ENCODE measurements around the gene LNPK. TPM values are rescaled to one million over a fixed set of nuclear protein-coding genes. Genes with fewer than 3 reads are reported as not detected.
A peak's percentile ranks its signal among the peaks of the same experiment; 100 is the strongest.
"Not testable (repeated sequence)": the region's sequence is repeated elsewhere in the genome, so short reads cannot be mapped to it uniquely, and the experiment has no call there.

Gene LNPK
- total RNA-seq, 6 experiments from 2014 or later = 12.9 to 30.7 (median 22.2) TPM

DNA sequence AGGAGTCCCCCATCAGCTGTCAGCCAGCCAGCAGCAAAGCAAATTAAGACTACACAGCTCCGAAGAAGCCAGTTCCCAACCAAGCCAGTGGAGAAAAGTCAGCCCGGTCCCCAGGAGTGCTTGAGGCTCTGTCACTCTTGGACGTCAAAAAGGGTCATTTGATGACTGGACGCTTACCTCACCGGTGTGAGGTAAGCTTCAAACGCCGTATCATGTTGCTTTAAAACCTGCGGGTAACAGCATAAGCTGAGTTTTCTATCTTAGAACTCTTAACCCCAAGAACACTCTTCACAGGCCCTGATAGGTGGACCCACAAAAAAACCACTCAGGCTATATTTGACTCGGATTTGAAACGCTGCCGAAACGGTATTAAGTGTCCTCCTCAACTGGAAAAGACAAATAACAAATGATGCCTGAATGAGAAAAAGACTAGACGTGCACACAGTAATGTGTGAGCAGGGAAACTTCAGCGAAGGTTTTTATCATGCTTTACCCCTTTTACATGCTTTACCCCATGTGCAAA lies 682 bp upstream of the LNPK start:
- no peaks in the 10 kb centered on the region for H3K36me3 ChIP-seq
- 5% methylated on average over 14 of the region's 14 CpGs for WGBS (ENCODE audit: insufficient coverage, low coverage, low lambda C conversion rate, missing lambda C conversion rate)
- peak overlapping the region; percentile 89 to 96 (median 94) for H3K27ac ChIP-seq
- intact Hi-C loops (cut with DNase I) = no loop called here
- H3K9me3 ChIP-seq = no peaks in the 10 kb centered on the region
- peaks cover 0 to 36% (median 6%) of the 10 kb centered on the region in 4 donors for H3K4me1 ChIP-seq
- H3K4me3 ChIP-seq = peak overlapping the region; percentile 83 to 99 (median 85)
- peak; percentile 23 to 37 (median 32) for ATAC-seq
- TF ChIP-seq, protein P1, sequence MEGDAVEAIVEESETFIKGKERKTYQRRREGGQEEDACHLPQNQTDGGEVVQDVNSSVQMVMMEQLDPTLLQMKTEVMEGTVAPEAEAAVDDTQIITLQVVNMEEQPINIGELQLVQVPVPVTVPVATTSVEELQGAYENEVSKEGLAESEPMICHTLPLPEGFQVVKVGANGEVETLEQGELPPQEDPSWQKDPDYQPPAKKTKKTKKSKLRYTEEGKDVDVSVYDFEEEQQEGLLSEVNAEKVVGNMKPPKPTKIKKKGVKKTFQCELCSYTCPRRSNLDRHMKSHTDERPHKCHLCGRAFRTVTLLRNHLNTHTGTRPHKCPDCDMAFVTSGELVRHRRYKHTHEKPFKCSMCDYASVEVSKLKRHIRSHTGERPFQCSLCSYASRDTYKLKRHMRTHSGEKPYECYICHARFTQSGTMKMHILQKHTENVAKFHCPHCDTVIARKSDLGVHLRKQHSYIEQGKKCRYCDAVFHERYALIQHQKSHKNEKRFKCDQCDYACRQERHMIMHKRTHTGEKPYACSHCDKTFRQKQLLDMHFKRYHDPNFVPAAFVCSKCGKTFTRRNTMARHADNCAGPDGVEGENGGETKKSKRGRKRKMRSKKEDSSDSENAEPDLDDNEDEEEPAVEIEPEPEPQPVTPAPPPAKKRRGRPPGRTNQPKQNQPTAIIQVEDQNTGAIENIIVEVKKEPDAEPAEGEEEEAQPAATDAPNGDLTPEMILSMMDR (IDR thresholded peaks at IDR 0.05) = no peak
- TF ChIP-seq POLR2A (IDR thresholded peaks at IDR 0.05) = no peak
- DNase-seq = no peak
- no peaks in the 10 kb centered on the region for H3K27me3 ChIP-seq

DNA sequence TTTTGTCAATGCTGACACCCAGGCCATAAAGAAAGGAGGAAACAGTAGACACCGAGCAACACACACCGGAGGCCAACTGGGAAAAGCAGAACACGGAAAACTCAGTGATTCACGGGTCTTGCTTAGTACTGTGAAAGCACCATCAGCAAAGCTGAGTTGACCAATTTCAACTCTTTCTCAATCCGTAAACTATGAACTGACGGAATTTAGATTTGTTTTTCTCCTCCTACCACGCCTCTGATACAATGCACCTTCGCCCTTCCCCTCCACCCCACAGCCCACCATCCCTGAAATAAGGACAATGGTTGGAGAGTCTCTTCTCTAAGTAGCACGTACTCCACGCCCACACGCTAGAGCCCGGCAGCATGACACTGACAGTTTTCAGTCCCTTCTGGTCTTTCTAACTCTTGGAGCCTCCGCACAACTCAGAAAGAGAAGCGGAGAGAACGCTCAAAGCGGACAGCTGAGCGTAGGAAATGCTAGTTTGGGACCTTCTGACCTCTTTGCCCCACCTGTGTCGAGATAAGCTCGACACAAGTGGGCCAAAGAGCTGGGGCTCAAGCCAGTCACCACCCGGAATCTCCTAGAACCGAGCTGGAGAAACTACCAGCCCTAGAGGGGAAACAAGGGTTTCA lies 669 bp downstream of the LNPK start:
- WGBS (ENCODE audit: insufficient coverage, low coverage, low lambda C conversion rate, missing lambda C conversion rate) = under 1% methylated on average over 19 of the region's 21 CpGs
- ATAC-seq (peak; percentile 47 to 53 (median 50)), DNase-seq (peak; percentile 60 to 72 (median 62))
- Histone ChIP-seq H3K36me3 (no peaks in the 10 kb centered on the region), H3K4me3 (peak overlapping the region; percentile 83 to 99 (median 85)), H3K9me3 (no peaks in the 10 kb centered on the region), H3K4me1 (peaks cover 0 to 42% (median 10%) of the 10 kb centered on the region in 4 donors), H3K27ac (peak overlapping the region; percentile 89 to 96 (median 94)), H3K27me3 (no peaks in the 10 kb centered on the region)
- TF ChIP-seq POLR2A (IDR thresholded peaks at IDR 0.05) = no peak
- TF ChIP-seq, protein P1 (IDR thresholded peaks at IDR 0.05) = no peak
- intact Hi-C loops (cut with DNase I) = no loop called here

DNA sequence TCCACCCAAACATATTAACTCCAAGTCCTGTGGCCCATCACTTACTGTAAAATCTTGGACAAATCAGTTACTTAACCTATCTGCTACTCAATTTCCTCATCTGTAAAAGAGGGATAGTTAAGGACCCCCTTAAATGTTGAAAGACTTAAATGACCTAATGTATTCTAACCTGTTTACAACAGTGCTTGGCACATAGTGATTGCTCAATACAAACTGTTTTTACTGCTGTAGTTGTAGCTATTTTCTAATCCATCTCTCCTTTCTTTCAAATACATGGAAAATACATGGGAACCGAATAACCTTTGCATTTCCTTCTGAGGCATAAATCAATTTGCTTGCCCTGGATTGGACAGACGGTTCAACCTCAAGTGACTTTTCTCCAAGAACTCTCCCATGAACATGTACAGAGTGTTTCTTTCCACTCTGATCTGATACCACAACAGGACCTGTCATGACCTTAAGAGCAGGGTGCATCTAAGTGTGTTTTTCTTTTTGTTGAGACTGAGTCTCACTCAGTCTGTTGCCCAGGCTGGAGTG lies 2.7 kb downstream of the LNPK start:
- no peaks in the 10 kb centered on the region for H3K36me3 ChIP-seq
- no peak for TF ChIP-seq POLR2A (IDR thresholded peaks at IDR 0.05)
- TF ChIP-seq, protein P1 (IDR thresholded peaks at IDR 0.05) = no peak
- intact Hi-C loops (cut with DNase I) = no loop called here
- no peak for DNase-seq
- H3K9me3 ChIP-seq = no peaks in the 10 kb centered on the region
- peaks cover 0 to 39% (median 7%) of the 10 kb centered on the region in 4 donors for H3K4me1 ChIP-seq
- H3K27me3 ChIP-seq = no peaks in the 10 kb centered on the region
- ATAC-seq = no peak
- WGBS (ENCODE audit: insufficient coverage, low coverage, low lambda C conversion rate, missing lambda C conversion rate) = 37% methylated on average over 2 of the region's 2 CpGs
- no peak overlapping the region for H3K4me3 ChIP-seq
- H3K27ac ChIP-seq = peak overlapping the region in 2 of 3 donors; percentile 45 to 46

DNA sequence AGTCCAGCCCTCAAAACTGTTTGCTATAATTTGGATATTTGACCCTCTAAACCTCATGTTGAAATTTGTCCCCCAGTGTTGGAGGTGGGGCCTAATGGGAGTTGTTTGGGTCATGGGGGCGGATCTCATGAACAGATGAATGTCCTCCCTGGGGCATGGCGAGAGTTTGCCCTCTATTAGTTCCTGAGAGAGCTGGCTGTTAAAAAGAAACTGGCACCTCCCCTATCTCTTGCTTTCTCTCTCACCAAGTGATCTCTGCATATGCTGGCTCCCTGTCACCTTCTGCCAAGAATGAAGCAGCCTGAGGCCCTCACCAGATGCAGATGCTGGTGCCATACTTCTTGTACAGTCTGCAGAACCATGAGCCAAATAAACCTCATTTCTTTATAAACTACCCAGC lies 12.0 kb downstream of the LNPK start:
- H3K4me3 ChIP-seq = no peak overlapping the region
- intact Hi-C loops (cut with DNase I) = no loop called here
- no peaks in the 10 kb centered on the region for H3K27me3 ChIP-seq
- DNase-seq = no peak
- no peak overlapping the region for H3K27ac ChIP-seq
- no peaks in the 10 kb centered on the region for H3K4me1 ChIP-seq
- H3K36me3 ChIP-seq = no peaks in the 10 kb centered on the region
- ATAC-seq = no peak
- WGBS (ENCODE audit: insufficient coverage, low coverage, low lambda C conversion rate, missing lambda C conversion rate) = 93% methylated on average over 2 of the region's 2 CpGs
- TF ChIP-seq, protein P1 (IDR thresholded peaks at IDR 0.05) = no peak
- TF ChIP-seq POLR2A (IDR thresholded peaks at IDR 0.05) = no peak
- no peaks in the 10 kb centered on the region for H3K9me3 ChIP-seq

DNA sequence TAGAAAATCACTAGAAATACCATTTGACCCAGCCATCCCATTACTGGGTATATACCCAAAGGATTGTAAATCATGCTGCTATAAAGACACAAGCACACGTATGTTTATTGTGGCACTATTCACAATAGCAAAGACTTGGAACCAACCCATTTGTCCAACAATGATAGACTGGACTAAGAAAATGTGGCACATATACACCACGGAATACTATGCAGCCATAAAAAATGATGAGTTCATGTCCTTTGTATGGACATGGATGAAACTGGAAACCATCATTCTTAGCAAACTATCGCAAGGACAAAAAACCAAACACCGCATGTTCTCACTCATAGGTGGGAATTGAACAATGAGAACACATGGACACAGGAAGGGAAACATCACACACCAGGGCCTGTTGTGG lies 14.9 kb downstream of the LNPK start:
- ATAC-seq; H3K4me1 ChIP-seq; H3K27me3 ChIP-seq; H3K36me3 ChIP-seq; H3K4me3 ChIP-seq; H3K27ac ChIP-seq; intact Hi-C loops (cut with DNase I); DNase-seq; H3K9me3 ChIP-seq: not testable (repeated sequence)
- 79% methylated on average over 3 of the region's 4 CpGs for WGBS (ENCODE audit: insufficient coverage, low coverage, low lambda C conversion rate, missing lambda C conversion rate)
